DMS114 treated with DMSO at 0.1 percent for 48 hours (cell line): ENCODE data around the gene RPS5.
"Not testable (repeated sequence)": the region's sequence is repeated elsewhere in the genome, so short reads cannot be mapped to it uniquely, and the experiment has no call there.

Experiments
- DNase-seq: peaks from one replicate; lab custom pipeline; 2025; ENCODE audit not compliant: unreplicated experiment; lab: John Stamatoyannopoulos, UW

RPS5 gene

GRCh38 chr19:58356766-58357480, 30.1 kb upstream of the RPS5 start:
- DNase-seq, result no peak

GRCh38 chr19:58357481-58358145, 29.5 kb upstream of the RPS5 start:
- no peak for DNase-seq

- DNase-seq, result peak; percentile 58
Observed at GRCh38 chr19:58361900-58362271, 25.2 kb upstream of the RPS5 start.

- peak; percentile 96 for DNase-seq
Observed at GRCh38 chr19:58362272-58362994, 24.6 kb upstream of the RPS5 start, which contains the start of gene ZNF497. Gene ZNF497 (minus strand): TSS chr19:58362751. CDS start chr19:58357635, 5,116 bp downstream.

- no peak for DNase-seq
Observed at GRCh38 chr19:58364146-58364545, 22.9 kb upstream of the RPS5 start.

GRCh38 chr19:58366585-58367430, 20.3 kb upstream of the RPS5 start:
- DNase-seq, result no peak

GRCh38 chr19:58367698-58368454, 19.2 kb upstream of the RPS5 start:
- DNase-seq, result no peak

GRCh38 chr19:58368561-58369360, 18.3 kb upstream of the RPS5 start:
- no peak for DNase-seq

- no peak for DNase-seq
Observed at GRCh38 chr19:58372311-58373133, 14.5 kb upstream of the RPS5 start.

- no peak for DNase-seq
Observed at GRCh38 chr19:58374200-58374599, 12.9 kb upstream of the RPS5 start.

GRCh38 chr19:58376724-58377123, 10.3 kb upstream of the RPS5 start:
- not testable (repeated sequence) for DNase-seq

GRCh38 chr19:58379246-58379645, 7.8 kb upstream of the RPS5 start:
- no peak for DNase-seq

- no peak for DNase-seq
Observed at GRCh38 chr19:58380037-58380661, 6.9 kb upstream of the RPS5 start.

GRCh38 chr19:58380662-58381459, 6.2 kb upstream of the RPS5 start, which contains the start of gene ZNF837:
Gene ZNF837 (minus strand): TSS chr19:58381030. CDS start chr19:58369332, 11,698 bp downstream.
- DNase-seq, result peak; percentile 99

GRCh38 chr19:58381460-58382212, 5.4 kb upstream of the RPS5 start:
- DNase-seq, result no peak

GRCh38 chr19:58382997-58383603, 4.0 kb upstream of the RPS5 start:
- no peak for DNase-seq
